GM23338 (cell line): ENCODE measurements around the gene CNTNAP5.

Experiments
- CREB1 ChIP-seq: fragments of 250-450 bp; sonication (Bioruptor Pico); IDR thresholded peaks from 2 replicates; pipeline ENCODE4 v1.5.0; 2020; ENCODE audit warnings: low read depth, mild to moderate bottlenecking, moderate library complexity
- EZH2 ChIP-seq: fragments of 200-600 bp; sonication (generic); IDR thresholded peaks from one replicate; pipeline ENCODE4 v1.8.0; 2017; ENCODE audit warnings: antibody characterized with exemption, mild to moderate bottlenecking, low read depth; ENCODE audit not compliant: unreplicated experiment
- EZH2phosphoT487 ChIP-seq: fragments of 200-600 bp; sonication (generic); IDR thresholded peaks from one replicate; pipeline ENCODE4 v1.8.1; 2018; ENCODE audit warnings: antibody characterized with exemption; ENCODE audit not compliant: unreplicated experiment
- NANOG ChIP-seq: IDR thresholded peaks from 2 replicates; pipeline ENCODE4 v1.6.1; 2016; ENCODE audit warnings: antibody characterized with exemption, borderline replicate concordance
- POLR2AphosphoS5 ChIP-seq: IDR thresholded peaks from 2 replicates; pipeline ENCODE4 v1.6.1; 2016; ENCODE audit warnings: antibody characterized with exemption, low read depth
- STAT1 ChIP-seq: IDR thresholded peaks from one replicate; pipeline ENCODE4 v1.6.1; 2016; ENCODE audit warnings: antibody characterized with exemption; ENCODE audit not compliant: unreplicated experiment
- ZNF331 ChIP-seq: fragments of 250-450 bp; sonication (Bioruptor Pico); IDR thresholded peaks from 2 replicates; pipeline ENCODE4 v1.5.0; 2020; ENCODE audit warnings: low read depth, mild to moderate bottlenecking, moderate library complexity
- TF ChIP-seq, protein P1 (sequence below), 2 experiments: fragments of 200-600 bp in 1 of 2; sonication (generic) in 1 of 2; conservative IDR thresholded peaks; 2 replicates each; pipeline versions ENCODE4 v1.5.1 to v1.6.1; 2016 to 2017; ENCODE audit warnings: antibody characterized with exemption in 2 of 2, low read depth in 2 of 2, mild to moderate bottlenecking in 2 of 2, moderate library complexity in 1 of 2
- TF ChIP-seq, protein P2 (sequence below): IDR thresholded peaks from one replicate; pipeline ENCODE4 v1.6.1; 2018; ENCODE audit warnings: antibody characterized with exemption; ENCODE audit not compliant: unreplicated experiment
- TF ChIP-seq, protein P3 (sequence below): fragments of 250-450 bp; sonication (Bioruptor Pico); IDR thresholded peaks from 2 replicates; pipeline ENCODE4 v1.5.0; 2020; ENCODE audit warnings: mild to moderate bottlenecking, moderate library complexity

DNA sequence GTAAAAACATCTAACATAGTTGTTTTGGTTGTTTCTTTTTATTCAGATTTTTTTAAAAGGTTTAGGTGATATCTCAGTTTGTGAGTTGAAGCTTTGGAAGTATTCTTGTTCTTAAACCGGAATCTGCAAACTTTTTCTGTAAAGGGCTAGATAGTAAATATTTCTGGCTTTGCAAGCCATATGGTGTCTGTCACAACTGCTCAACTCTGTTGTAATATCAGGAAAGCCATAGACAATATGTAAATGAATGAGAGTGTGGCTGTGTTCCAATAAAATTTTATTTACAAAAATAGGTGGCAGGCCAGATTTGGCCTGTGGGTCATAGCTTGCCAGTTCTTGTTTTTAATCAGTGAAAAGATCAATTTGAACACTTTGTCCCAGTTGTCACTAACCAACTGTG, 134.1 kb downstream of the CNTNAP5 start:
- TF ChIP-seq, protein P1, sequence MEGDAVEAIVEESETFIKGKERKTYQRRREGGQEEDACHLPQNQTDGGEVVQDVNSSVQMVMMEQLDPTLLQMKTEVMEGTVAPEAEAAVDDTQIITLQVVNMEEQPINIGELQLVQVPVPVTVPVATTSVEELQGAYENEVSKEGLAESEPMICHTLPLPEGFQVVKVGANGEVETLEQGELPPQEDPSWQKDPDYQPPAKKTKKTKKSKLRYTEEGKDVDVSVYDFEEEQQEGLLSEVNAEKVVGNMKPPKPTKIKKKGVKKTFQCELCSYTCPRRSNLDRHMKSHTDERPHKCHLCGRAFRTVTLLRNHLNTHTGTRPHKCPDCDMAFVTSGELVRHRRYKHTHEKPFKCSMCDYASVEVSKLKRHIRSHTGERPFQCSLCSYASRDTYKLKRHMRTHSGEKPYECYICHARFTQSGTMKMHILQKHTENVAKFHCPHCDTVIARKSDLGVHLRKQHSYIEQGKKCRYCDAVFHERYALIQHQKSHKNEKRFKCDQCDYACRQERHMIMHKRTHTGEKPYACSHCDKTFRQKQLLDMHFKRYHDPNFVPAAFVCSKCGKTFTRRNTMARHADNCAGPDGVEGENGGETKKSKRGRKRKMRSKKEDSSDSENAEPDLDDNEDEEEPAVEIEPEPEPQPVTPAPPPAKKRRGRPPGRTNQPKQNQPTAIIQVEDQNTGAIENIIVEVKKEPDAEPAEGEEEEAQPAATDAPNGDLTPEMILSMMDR (conservative IDR thresholded peaks at IDR 0.05; ENCODE audit: low read depth in 2 of 2): no peak
- TF ChIP-seq STAT1 (no peak), POLR2AphosphoS5 (no peak), EZH2 (no peak), ZNF331 (no peak), EZH2phosphoT487 (no peak), NANOG (no peak), CREB1 (CRISPR knock-in tag) (no peak)
- TF ChIP-seq, protein P2, sequence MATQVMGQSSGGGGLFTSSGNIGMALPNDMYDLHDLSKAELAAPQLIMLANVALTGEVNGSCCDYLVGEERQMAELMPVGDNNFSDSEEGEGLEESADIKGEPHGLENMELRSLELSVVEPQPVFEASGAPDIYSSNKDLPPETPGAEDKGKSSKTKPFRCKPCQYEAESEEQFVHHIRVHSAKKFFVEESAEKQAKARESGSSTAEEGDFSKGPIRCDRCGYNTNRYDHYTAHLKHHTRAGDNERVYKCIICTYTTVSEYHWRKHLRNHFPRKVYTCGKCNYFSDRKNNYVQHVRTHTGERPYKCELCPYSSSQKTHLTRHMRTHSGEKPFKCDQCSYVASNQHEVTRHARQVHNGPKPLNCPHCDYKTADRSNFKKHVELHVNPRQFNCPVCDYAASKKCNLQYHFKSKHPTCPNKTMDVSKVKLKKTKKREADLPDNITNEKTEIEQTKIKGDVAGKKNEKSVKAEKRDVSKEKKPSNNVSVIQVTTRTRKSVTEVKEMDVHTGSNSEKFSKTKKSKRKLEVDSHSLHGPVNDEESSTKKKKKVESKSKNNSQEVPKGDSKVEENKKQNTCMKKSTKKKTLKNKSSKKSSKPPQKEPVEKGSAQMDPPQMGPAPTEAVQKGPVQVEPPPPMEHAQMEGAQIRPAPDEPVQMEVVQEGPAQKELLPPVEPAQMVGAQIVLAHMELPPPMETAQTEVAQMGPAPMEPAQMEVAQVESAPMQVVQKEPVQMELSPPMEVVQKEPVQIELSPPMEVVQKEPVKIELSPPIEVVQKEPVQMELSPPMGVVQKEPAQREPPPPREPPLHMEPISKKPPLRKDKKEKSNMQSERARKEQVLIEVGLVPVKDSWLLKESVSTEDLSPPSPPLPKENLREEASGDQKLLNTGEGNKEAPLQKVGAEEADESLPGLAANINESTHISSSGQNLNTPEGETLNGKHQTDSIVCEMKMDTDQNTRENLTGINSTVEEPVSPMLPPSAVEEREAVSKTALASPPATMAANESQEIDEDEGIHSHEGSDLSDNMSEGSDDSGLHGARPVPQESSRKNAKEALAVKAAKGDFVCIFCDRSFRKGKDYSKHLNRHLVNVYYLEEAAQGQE: no peak
- TF ChIP-seq, protein P3, sequence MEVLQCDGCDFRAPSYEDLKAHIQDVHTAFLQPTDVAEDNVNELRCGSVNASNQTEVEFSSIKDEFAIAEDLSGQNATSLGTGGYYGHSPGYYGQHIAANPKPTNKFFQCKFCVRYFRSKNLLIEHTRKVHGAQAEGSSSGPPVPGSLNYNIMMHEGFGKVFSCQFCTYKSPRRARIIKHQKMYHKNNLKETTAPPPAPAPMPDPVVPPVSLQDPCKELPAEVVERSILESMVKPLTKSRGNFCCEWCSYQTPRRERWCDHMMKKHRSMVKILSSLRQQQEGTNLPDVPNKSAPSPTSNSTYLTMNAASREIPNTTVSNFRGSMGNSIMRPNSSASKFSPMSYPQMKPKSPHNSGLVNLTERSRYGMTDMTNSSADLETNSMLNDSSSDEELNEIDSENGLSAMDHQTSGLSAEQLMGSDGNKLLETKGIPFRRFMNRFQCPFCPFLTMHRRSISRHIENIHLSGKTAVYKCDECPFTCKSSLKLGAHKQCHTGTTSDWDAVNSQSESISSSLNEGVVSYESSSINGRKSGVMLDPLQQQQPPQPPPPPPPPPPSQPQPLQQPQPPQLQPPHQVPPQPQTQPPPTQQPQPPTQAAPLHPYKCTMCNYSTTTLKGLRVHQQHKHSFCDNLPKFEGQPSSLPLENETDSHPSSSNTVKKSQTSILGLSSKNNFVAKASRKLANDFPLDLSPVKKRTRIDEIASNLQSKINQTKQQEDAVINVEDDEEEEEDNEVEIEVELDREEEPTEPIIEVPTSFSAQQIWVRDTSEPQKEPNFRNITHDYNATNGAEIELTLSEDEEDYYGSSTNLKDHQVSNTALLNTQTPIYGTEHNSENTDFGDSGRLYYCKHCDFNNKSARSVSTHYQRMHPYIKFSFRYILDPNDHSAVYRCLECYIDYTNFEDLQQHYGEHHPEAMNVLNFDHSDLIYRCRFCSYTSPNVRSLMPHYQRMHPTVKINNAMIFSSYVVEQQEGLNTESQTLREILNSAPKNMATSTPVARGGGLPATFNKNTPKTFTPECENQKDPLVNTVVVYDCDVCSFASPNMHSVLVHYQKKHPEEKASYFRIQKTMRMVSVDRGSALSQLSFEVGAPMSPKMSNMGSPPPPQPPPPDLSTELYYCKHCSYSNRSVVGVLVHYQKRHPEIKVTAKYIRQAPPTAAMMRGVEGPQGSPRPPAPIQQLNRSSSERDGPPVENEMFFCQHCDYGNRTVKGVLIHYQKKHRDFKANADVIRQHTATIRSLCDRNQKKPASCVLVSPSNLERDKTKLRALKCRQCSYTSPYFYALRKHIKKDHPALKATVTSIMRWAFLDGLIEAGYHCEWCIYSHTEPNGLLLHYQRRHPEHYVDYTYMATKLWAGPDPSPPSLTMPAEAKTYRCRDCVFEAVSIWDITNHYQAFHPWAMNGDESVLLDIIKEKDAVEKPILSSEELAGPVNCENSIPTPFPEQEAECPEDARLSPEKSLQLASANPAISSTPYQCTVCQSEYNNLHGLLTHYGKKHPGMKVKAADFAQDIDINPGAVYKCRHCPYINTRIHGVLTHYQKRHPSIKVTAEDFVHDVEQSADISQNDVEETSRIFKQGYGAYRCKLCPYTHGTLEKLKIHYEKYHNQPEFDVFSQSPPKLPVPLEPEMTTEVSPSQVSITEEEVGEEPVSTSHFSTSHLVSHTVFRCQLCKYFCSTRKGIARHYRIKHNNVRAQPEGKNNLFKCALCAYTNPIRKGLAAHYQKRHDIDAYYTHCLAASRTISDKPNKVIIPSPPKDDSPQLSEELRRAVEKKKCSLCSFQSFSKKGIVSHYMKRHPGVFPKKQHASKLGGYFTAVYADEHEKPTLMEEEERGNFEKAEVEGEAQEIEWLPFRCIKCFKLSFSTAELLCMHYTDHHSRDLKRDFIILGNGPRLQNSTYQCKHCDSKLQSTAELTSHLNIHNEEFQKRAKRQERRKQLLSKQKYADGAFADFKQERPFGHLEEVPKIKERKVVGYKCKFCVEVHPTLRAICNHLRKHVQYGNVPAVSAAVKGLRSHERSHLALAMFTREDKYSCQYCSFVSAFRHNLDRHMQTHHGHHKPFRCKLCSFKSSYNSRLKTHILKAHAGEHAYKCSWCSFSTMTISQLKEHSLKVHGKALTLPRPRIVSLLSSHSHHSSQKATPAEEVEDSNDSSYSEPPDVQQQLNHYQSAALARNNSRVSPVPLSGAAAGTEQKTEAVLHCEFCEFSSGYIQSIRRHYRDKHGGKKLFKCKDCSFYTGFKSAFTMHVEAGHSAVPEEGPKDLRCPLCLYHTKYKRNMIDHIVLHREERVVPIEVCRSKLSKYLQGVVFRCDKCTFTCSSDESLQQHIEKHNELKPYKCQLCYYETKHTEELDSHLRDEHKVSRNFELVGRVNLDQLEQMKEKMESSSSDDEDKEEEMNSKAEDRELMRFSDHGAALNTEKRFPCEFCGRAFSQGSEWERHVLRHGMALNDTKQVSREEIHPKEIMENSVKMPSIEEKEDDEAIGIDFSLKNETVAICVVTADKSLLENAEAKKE: no peak
